HG02623 (cell line): ENCODE data around the gene PEDS1.
"Not testable (repeated sequence)": the region's sequence is repeated elsewhere in the genome, so short reads cannot be mapped to it uniquely, and the experiment has no call there.

Experiments used
- ATAC-seq: cut with Tn5 transposase; IDR thresholded peaks from one replicate; pipeline ENCODE4 v1.9.1; 2021; ENCODE audit warnings: moderate library complexity; ENCODE audit not compliant: unreplicated experiment

The PEDS1 gene

GRCh38 chr20:50190251-50191064, 36.9 kb upstream of the PEDS1 start, which contains the start of gene CEBPB:
Gene CEBPB, plus strand, starts transcription at chr20:50190830. Its CDS starts 204 bp downstream, at chr20:50191034.
- peak; percentile 42 for ATAC-seq

- no peak for ATAC-seq
Observed at GRCh38 chr20:50189681-50190250, 36.2 kb upstream of the PEDS1 start.

GRCh38 chr20:50188879-50189680, 35.6 kb upstream of the PEDS1 start:
- no peak for ATAC-seq

GRCh38 chr20:50188287-50188688, 34.8 kb upstream of the PEDS1 start:
- ATAC-seq: no peak

GRCh38 chr20:50187403-50188051, 34.0 kb upstream of the PEDS1 start:
- ATAC-seq: no peak

GRCh38 chr20:50186987-50187402, 33.5 kb upstream of the PEDS1 start:
- no peak for ATAC-seq

- no peak for ATAC-seq
Observed at GRCh38 chr20:50186151-50186885, 32.8 kb upstream of the PEDS1 start.

GRCh38 chr20:50185426-50185825, 31.9 kb upstream of the PEDS1 start:
- ATAC-seq: no peak

GRCh38 chr20:50182346-50182745, 28.8 kb upstream of the PEDS1 start:
- ATAC-seq: no peak

- ATAC-seq: no peak
Observed at GRCh38 chr20:50181344-50181743, 27.8 kb upstream of the PEDS1 start.

GRCh38 chr20:50178672-50179071, 25.1 kb upstream of the PEDS1 start:
- ATAC-seq: not testable (repeated sequence)

GRCh38 chr20:50175938-50176933, 22.7 kb upstream of the PEDS1 start:
- no peak for ATAC-seq

- ATAC-seq: no peak
Observed at GRCh38 chr20:50174456-50174855, 20.9 kb upstream of the PEDS1 start.

- ATAC-seq: no peak
Observed at GRCh38 chr20:50172347-50173013, 19.0 kb upstream of the PEDS1 start.

- ATAC-seq: no peak
Observed at GRCh38 chr20:50170549-50171220, 17.2 kb upstream of the PEDS1 start.

- ATAC-seq: no peak
Observed at GRCh38 chr20:50169329-50169823, 15.9 kb upstream of the PEDS1 start.

- ATAC-seq: peak; percentile 77
Observed at GRCh38 chr20:50165684-50166554, 12.4 kb upstream of the PEDS1 start.
